Measurements from ENCODE around the gene DUSP22. TPM values are rescaled to one million over a fixed set of nuclear protein-coding genes. Genes with fewer than 3 reads are reported as not detected.

Gene DUSP22
- total and polyA plus RNA-seq, 4 donors: 9.5 to 31.0 (median 20.1) TPM

DNA sequence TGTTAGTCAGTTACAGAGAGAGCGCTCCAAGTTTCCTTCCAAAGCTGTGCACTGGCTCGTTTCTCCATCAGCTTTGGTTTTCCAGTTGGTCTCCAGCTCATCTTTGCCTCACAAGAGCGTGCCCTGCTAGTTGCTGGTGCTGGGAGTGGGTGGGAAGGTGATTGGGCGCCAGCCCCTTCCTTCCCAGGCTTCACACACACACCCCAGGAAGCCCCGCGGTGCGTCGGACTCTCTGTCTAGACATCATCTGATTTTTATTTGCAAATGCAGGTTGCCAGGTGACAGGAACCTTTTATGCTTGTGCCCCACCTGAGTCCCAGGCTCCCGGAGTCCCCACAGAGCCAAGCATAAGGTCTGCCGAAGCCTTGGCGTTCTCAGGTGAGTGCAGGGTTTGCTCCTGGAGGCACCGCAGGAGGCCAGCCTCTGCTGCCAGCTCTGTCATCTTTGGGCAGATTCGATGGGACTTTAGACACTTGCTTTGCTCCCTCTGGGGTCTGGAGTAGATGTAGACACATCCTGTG is 106.3 kb downstream of the DUSP22 start:
- Histone ChIP-seq H3K27me3 (ENCODE audit: control insufficient read depth in 4 of 4, insufficient read depth in 4 of 4, low read length in 3 of 4) (peaks cover 0 to 3% (median 1%) of the 10 kb centered on the region in 4 donors), H3K9ac (ENCODE audit: low read depth in 1 of 2, low read length in 2 of 2) (no peak overlapping the region), H3K27ac (ENCODE audit: low read depth in 1 of 2, low read length in 2 of 2) (no peak overlapping the region), H3K4me3 (ENCODE audit: low read depth in 1 of 3, low read length in 3 of 3) (no peak overlapping the region), H3K36me3 (ENCODE audit: control insufficient read depth in 4 of 4, insufficient read depth in 3 of 4, low read depth in 1 of 4, low read length in 3 of 4) (no peaks in the 10 kb centered on the region), H3K9me3 (ENCODE audit: control insufficient read depth in 4 of 4, low read length in 3 of 4) (no peaks in the 10 kb centered on the region), H3K4me1 (ENCODE audit: control insufficient read depth in 4 of 4, insufficient read depth in 4 of 4, low read length in 3 of 4) (peaks cover 0 to 5% (median 2%) of the 10 kb centered on the region in 4 donors)
- 74% methylated on average over 13 of the region's 13 CpGs for WGBS
- TF ChIP-seq GABPA (IDR thresholded peaks at IDR 0.05 in 1 of 2, conservative IDR thresholded peaks at IDR 0.05 in 1 of 2) (no peak), HNF4G (IDR thresholded peaks at IDR 0.05) (no peak), NR2F2 (IDR thresholded peaks at IDR 0.05) (no peak), FOXA2 (IDR thresholded peaks at IDR 0.05) (no peak), RAD21 (IDR thresholded peaks at IDR 0.05) (no peak), EGR1 (IDR thresholded peaks at IDR 0.05; ENCODE audit: low read depth in 2 of 2) (no peak), YY1 (IDR thresholded peaks at IDR 0.05) (no peak), JUND (IDR thresholded peaks at IDR 0.05) (no peak), HNF4A (conservative IDR thresholded peaks at IDR 0.05) (no peak), FOXA1 (IDR thresholded peaks at IDR 0.05) (no peak), SP1 (IDR thresholded peaks at IDR 0.05) (no peak), TAF1 (conservative IDR thresholded peaks at IDR 0.05) (no peak), RXRA (IDR thresholded peaks at IDR 0.05) (no peak)
- TF ChIP-seq, protein P1, sequence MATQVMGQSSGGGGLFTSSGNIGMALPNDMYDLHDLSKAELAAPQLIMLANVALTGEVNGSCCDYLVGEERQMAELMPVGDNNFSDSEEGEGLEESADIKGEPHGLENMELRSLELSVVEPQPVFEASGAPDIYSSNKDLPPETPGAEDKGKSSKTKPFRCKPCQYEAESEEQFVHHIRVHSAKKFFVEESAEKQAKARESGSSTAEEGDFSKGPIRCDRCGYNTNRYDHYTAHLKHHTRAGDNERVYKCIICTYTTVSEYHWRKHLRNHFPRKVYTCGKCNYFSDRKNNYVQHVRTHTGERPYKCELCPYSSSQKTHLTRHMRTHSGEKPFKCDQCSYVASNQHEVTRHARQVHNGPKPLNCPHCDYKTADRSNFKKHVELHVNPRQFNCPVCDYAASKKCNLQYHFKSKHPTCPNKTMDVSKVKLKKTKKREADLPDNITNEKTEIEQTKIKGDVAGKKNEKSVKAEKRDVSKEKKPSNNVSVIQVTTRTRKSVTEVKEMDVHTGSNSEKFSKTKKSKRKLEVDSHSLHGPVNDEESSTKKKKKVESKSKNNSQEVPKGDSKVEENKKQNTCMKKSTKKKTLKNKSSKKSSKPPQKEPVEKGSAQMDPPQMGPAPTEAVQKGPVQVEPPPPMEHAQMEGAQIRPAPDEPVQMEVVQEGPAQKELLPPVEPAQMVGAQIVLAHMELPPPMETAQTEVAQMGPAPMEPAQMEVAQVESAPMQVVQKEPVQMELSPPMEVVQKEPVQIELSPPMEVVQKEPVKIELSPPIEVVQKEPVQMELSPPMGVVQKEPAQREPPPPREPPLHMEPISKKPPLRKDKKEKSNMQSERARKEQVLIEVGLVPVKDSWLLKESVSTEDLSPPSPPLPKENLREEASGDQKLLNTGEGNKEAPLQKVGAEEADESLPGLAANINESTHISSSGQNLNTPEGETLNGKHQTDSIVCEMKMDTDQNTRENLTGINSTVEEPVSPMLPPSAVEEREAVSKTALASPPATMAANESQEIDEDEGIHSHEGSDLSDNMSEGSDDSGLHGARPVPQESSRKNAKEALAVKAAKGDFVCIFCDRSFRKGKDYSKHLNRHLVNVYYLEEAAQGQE (IDR thresholded peaks at IDR 0.05): no peak
- TF ChIP-seq, protein P2, sequence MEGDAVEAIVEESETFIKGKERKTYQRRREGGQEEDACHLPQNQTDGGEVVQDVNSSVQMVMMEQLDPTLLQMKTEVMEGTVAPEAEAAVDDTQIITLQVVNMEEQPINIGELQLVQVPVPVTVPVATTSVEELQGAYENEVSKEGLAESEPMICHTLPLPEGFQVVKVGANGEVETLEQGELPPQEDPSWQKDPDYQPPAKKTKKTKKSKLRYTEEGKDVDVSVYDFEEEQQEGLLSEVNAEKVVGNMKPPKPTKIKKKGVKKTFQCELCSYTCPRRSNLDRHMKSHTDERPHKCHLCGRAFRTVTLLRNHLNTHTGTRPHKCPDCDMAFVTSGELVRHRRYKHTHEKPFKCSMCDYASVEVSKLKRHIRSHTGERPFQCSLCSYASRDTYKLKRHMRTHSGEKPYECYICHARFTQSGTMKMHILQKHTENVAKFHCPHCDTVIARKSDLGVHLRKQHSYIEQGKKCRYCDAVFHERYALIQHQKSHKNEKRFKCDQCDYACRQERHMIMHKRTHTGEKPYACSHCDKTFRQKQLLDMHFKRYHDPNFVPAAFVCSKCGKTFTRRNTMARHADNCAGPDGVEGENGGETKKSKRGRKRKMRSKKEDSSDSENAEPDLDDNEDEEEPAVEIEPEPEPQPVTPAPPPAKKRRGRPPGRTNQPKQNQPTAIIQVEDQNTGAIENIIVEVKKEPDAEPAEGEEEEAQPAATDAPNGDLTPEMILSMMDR (IDR thresholded peaks at IDR 0.05; ENCODE audit: low read depth, low read length, missing input control): no peak
- TF ChIP-seq, protein P3, sequence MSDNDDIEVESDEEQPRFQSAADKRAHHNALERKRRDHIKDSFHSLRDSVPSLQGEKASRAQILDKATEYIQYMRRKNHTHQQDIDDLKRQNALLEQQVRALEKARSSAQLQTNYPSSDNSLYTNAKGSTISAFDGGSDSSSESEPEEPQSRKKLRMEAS (IDR thresholded peaks at IDR 0.05): no peak
- TF ChIP-seq, protein P4, sequence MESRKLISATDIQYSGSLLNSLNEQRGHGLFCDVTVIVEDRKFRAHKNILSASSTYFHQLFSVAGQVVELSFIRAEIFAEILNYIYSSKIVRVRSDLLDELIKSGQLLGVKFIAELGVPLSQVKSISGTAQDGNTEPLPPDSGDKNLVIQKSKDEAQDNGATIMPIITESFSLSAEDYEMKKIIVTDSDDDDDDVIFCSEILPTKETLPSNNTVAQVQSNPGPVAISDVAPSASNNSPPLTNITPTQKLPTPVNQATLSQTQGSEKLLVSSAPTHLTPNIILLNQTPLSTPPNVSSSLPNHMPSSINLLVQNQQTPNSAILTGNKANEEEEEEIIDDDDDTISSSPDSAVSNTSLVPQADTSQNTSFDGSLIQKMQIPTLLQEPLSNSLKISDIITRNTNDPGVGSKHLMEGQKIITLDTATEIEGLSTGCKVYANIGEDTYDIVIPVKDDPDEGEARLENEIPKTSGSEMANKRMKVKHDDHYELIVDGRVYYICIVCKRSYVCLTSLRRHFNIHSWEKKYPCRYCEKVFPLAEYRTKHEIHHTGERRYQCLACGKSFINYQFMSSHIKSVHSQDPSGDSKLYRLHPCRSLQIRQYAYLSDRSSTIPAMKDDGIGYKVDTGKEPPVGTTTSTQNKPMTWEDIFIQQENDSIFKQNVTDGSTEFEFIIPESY (IDR thresholded peaks at IDR 0.05): no peak
- TF ChIP-seq, protein P5, sequence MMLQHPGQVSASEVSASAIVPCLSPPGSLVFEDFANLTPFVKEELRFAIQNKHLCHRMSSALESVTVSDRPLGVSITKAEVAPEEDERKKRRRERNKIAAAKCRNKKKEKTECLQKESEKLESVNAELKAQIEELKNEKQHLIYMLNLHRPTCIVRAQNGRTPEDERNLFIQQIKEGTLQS (IDR thresholded peaks at IDR 0.05): no peak
- no peak for DNase-seq (ENCODE audit: low spot score)
